Skeletal muscle satellite cell (primary cell): Measurements from ENCODE around the gene CDK10.

Experiments used
- H3K27me3 ChIP-seq: 2 replicates; pipeline ENCODE4 v1.7.0; 2013; ENCODE audit warnings: low read length; ENCODE audit not compliant: control insufficient read depth, insufficient read depth
- H3K36me3 ChIP-seq: 2 replicates; pipeline ENCODE4 v1.7.0; 2013; ENCODE audit warnings: mild to moderate bottlenecking, control low read depth, low read length; ENCODE audit not compliant: insufficient read depth
- H3K4me1 ChIP-seq: 2 replicates; pipeline ENCODE4 v1.7.0; 2013; ENCODE audit warnings: low read length; ENCODE audit not compliant: control insufficient read depth, insufficient read depth
- H3K4me2 ChIP-seq: 2 replicates; pipeline ENCODE4 v1.7.0; 2013; ENCODE audit warnings: mild to moderate bottlenecking, low read length
- H3K4me3 ChIP-seq: 2 replicates; pipeline ENCODE4 v1.7.0; 2013; ENCODE audit warnings: low read length
- H3K9ac ChIP-seq: 2 replicates; pipeline ENCODE4 v1.7.0; 2013; ENCODE audit warnings: mild to moderate bottlenecking, low read depth, low read length, moderate library complexity
- H3K9me3 ChIP-seq: replicated peaks from 2 replicates; pipeline ENCODE4 v1.7.0; 2013; ENCODE audit warnings: mild to moderate bottlenecking, control low read depth, low read length

The CDK10 gene

DNA sequence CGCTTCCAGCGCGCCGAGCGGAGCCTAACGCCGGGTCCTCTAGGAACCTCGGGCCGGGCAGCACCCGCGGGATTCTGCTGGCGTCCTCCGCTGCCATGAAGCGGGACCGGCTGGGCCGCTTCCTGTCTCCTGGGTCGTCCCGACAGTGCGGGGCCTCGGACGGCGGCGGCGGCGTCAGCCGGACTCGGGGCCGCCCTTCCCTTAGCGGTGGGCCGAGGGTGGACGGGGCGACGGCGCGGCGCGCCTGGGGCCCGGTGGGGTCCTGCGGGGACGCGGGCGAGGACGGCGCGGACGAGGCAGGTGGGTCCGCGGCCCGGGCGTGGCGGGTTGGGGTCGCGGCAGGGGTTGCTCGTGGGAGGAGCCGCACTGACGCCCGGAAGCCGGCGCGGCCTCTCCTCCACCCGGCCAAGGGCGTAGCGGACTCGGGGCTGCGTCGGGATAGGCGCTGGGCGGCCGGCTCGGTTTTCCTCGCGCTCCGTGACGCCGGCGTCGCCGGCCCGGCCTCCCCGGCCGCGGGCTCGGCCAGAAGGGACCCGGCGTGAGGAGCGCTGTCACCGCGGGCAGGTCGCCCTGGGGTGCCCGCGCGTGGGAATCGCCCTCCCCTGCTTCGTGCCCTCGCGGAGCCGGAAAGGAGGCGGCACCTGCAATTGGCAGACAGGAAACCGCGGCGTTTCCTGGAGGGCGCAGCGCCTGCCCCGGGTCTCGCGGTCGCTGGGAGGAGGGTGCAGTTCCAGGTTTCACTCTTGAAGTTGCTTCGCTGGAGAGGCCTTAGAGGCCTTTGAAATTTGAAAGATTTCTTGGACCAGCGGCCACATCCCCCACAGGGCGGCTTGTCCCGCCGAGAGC, 35.3 kb downstream of the CDK10 start:
- Histone ChIP-seq H3K4me3 (peak overlapping the region; percentile 84), H3K27me3 (no peaks in the 10 kb centered on the region), H3K36me3 (peaks cover 24% of the 10 kb centered on the region), H3K4me1 (peaks cover 42% of the 10 kb centered on the region), H3K9ac (peak overlapping the region; percentile 91), H3K9me3 (no peaks in the 10 kb centered on the region), H3K4me2 (peak overlapping the region; percentile 79)

DNA sequence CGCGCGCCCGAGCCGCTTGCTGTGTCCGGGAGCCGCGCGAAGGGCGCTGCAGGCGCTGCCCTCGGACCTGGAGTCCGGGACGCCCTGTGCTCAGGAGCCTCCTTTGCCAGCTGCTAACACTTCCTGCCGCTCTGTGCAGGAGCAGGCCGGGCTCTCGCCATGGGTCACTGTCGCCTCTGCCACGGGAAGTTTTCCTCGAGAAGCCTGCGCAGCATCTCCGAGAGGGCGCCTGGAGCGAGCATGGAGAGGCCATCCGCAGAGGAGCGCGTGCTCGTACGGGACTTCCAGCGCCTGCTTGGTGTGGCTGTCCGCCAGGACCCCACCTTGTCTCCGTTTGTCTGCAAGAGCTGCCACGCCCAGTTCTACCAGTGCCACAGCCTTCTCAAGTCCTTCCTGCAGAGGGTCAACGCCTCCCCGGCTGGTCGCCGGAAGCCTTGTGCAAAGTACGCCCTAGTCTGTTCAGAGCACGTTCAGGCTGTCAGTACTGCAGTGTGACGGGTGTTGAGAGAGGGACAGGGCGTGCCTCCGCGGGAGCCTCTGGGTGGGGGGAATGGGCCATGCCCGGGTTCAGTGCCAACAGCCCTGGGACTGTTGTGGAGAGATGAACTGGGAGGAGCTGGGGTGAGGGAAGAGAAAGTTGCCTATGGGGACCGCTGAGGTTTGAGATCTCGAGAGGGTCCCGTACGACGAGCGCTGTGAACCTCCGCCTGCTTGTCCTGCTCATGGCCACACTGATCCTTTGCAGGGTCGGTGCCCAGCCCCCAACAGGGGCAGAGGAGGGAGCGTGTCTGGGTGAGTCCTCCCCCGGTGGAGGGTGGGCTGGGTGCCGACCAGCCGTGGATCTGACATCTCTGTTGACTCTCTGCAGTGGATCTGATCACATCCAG, 36.1 kb downstream of the CDK10 start:
- Histone ChIP-seq H3K4me1 (peaks cover 42% of the 10 kb centered on the region), H3K9me3 (no peaks in the 10 kb centered on the region), H3K4me3 (peak overlapping the region; percentile 84), H3K9ac (peak overlapping the region; percentile 91), H3K36me3 (peaks cover 32% of the 10 kb centered on the region), H3K27me3 (no peaks in the 10 kb centered on the region), H3K4me2 (peak overlapping the region; percentile 79)

DNA sequence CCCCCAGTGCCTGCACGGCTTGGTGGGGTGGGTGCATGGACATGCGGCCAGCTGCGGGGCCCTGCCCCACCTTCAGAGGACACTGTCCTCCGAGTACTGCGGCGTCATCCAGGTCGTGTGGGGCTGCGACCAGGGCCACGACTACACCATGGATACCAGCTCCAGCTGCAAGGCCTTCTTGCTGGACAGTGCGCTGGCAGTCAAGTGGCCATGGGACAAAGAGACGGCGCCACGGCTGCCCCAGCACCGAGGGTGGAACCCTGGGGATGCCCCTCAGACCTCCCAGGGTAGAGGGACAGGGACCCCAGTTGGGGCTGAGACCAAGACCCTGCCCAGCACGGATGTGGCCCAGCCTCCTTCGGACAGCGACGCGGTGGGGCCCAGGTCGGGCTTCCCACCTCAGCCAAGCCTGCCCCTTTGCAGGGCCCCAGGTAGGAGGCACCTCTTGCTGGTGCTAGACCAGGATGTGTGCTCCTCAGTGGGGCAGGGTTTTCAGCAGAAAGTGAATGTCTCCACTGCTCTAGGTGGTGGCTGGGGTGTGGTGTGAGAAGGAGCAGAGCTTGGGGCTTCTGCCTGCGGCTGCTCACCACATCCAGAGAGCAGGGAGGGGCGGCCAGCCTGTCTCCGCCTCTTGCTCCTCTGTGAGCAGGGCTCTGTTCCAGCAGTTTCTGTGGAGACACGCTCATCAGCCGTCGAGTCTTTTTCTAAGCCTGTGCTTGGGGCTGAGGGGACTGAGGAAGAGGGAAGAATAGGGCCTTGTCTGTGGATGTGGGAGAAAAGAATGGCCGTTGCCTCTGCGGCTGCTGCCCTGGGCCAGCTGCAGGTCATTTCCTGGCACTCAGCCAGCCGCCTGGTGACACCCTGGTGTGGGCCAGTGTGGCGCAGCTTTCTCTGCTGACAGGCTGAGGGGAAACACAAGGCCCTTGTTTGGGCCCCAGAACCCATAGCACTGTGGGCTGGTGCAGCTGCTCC, 37.1 kb downstream of the CDK10 start:
- peaks cover 37% of the 10 kb centered on the region for H3K36me3 ChIP-seq

DNA sequence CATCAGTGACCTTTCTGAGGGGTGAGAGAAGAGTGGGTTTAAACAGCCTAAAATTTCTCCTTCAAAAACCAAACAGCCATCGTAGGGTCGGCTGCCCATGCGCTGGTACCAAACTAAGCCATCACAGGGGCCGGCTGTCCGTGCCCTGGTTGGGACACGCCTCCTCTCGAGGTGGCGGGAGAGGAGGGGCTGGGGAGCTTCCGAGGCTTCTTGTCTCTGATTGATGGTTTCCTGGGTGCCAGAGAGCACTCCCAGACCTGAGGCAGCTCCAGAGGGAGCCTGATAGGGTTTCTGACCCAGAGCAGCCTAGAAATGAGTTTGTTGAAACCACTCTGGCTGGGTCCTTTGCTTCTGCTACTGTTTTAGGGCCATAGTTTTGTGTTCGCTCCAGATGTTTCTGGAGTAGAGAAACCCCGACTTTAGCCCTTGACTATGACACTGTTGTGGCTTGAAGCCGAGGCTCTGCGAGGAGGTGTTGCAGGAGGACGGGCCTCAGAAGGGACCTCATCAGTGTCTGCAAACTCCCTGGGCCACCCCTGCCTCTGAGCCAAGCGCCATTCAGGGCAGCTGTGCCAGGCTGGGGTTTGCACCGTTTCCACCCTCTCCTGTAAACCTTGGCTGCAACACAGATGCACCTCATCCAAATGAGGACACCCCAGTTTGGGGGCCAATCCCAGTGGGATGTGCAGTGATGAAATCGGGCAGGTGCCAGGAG, 41.1 kb downstream of the CDK10 start:
- Histone ChIP-seq H3K4me1 (peaks cover 17% of the 10 kb centered on the region), H3K9ac (no peak overlapping the region), H3K4me3 (no peak overlapping the region), H3K9me3 (no peaks in the 10 kb centered on the region), H3K4me2 (no peak overlapping the region), H3K27me3 (no peaks in the 10 kb centered on the region), H3K36me3 (peaks cover 70% of the 10 kb centered on the region)

More for the DNA sequence above, 37.1 kb downstream of the CDK10 start:
- H3K9me3 ChIP-seq, result no peaks in the 10 kb centered on the region
- H3K4me3 ChIP-seq, result peak overlapping the region; percentile 84
- H3K4me2 ChIP-seq, result peak overlapping the region; percentile 79
- H3K27me3 ChIP-seq, result no peaks in the 10 kb centered on the region
- no peak overlapping the region for H3K9ac ChIP-seq
- peaks cover 35% of the 10 kb centered on the region for H3K4me1 ChIP-seq

DNA sequence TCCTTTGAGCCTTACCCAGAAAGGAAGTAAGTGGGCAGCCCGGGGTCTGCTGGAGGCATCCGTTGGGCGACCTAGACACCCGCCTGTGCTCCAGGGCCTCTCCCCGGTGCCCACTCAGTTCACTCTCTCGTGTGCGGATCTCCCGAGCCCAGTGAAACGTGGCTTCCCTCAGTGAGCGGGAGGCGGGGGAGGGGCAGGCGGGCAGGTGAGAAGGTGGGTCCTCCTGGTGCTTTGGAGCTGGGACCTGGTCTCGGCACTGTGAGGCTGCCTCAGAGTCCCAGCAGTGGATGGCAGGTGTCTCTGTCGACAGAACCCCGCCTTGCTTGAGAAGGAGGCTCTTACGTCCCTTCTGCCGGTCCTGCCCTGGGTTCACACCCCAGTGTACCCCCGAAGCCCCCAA, 42.8 kb downstream of the CDK10 start:
- Histone ChIP-seq H3K9ac (no peak overlapping the region), H3K4me3 (no peak overlapping the region), H3K36me3 (peaks cover 67% of the 10 kb centered on the region), H3K9me3 (no peaks in the 10 kb centered on the region), H3K4me1 (peaks cover under 1% of the 10 kb centered on the region), H3K4me2 (no peak overlapping the region), H3K27me3 (no peaks in the 10 kb centered on the region)

DNA sequence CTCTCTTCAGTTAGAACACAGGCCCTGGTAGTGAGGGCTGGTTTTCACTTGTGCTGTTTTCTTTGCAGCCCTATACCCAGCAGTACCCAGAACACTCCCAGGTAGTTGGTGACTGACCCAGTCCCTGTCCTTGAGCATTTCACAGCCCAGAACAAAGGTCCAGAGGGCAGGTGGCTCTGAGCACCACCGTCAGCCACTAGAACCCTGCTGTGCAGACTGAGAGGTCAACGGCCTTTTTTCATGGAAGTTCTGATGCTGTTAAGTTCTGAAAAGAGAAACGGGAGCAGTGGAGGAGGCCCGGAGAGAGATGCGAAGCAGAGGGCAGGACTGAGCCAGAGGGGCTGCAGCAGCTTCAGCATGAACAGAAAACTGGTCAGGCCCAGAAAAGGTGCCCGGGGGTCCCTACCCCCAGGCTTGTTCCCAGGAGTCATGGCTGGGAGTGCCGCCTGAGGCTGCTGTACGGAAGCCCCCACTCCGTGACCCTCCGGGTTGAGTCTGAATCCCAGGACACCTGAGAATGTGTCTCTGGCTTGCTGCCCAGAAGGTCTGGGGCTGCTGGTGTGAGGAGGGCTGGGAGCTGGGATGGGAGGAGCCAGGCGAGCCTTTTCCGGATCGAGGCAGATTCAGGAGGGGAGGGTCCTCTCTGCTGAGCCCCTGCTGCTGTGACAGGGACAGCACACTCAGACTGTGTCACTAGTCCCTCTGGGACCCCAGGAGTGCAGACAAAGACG, 43.5 kb downstream of the CDK10 start:
- Histone ChIP-seq H3K4me2 (no peak overlapping the region), H3K27me3 (no peaks in the 10 kb centered on the region), H3K4me3 (no peak overlapping the region), H3K36me3 (peaks cover 67% of the 10 kb centered on the region), H3K9ac (no peak overlapping the region), H3K4me1 (no peaks in the 10 kb centered on the region), H3K9me3 (no peaks in the 10 kb centered on the region)

DNA sequence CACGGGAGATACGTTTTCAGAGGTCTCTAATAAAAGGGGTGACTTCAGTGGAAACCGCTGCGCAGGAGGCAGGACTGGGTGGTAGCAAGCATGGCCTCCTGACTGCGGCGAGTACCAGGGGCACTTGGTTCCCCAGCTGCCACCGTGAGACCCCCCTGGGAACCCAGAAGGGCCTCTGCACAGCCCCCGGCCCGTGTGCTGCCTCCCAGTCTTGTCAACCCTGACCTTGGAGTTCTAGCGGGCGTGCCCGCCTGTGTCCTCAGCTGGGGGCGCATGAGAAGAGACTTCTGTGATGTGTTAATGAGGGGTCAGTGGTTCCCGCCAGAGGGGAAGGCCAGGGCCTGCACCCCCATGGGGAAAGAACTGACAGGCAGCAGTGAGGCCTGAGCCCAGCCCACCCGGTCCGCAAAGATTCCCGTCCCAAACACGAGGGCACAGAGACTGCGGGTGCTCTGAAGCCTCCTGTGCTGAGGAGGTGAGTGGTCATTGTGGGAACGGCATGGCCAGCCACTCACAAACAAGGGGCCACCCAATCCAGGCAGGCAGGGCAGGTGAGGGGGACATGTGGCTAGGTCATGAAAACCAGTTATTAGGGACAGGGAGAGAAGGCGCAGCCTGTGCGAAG, 44.2 kb downstream of the CDK10 start:
- Histone ChIP-seq H3K4me1 (no peaks in the 10 kb centered on the region), H3K9ac (no peak overlapping the region), H3K9me3 (no peaks in the 10 kb centered on the region), H3K36me3 (peaks cover 74% of the 10 kb centered on the region), H3K4me2 (no peak overlapping the region), H3K27me3 (no peaks in the 10 kb centered on the region), H3K4me3 (no peak overlapping the region)

DNA sequence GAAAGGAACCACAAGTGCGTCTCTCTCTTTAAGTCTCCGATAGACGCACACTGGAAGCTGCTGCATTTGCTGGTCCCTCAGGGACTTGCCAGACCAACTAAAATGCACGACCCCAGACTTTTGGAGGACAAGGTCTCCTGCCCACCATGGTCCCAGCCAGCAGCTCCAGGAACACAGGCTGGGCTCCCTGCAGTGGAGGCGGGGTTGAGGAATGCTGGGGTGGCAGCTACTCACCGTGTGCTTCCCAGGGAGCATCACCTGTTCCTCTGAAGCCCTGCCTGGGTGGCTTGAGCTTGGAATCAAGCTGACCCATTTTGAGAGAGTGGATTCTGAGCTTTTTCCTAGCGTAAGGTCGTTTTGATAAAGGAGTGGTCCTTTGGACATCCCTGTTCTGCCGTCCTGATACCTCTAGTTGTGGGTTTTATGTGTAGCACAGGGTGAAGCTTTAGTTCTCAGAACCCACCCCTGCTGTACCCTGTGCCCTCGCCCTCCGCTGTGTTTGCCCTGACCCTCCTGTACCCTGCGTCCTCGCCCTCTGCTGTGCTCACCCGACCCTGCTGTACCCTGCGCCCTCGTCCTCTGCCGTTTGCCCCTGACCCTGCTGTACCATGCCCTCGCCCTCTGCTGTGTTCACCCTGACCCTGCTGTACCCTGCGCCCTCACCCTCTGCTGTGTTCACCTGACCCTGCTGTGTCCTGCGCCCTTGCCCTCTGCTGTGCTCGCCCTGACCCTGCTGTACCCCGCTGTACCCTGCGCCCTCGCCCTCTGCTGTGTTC, 45.8 kb downstream of the CDK10 start:
- H3K9ac ChIP-seq, result no peak overlapping the region
- H3K4me2 ChIP-seq, result no peak overlapping the region
- H3K36me3 ChIP-seq, result peaks cover 75% of the 10 kb centered on the region
- H3K27me3 ChIP-seq, result no peaks in the 10 kb centered on the region
- no peaks in the 10 kb centered on the region for H3K9me3 ChIP-seq
- H3K4me3 ChIP-seq, result no peak overlapping the region
- H3K4me1 ChIP-seq, result no peaks in the 10 kb centered on the region

DNA sequence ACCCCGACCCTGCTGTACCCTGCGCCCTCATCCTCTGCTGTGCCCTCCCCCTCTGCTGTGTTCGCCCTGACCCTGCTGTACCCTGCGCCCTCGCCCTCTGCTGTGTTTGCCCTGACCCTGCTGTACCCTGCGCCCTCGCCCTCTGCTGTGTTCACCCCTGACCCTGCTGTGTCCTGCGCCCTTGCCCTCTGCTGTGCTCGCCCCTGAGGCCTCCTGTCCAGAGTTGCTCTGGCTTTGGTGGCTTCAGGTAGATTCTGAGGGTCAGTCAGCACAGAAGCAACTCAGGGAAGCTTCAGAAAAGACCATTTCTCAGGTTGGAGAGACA, 46.4 kb downstream of the CDK10 start:
- no peaks in the 10 kb centered on the region for H3K4me1 ChIP-seq
- H3K4me3 ChIP-seq, result no peak overlapping the region
- H3K9ac ChIP-seq, result no peak overlapping the region
- no peak overlapping the region for H3K4me2 ChIP-seq
- peaks cover 75% of the 10 kb centered on the region for H3K36me3 ChIP-seq
- no peaks in the 10 kb centered on the region for H3K27me3 ChIP-seq
- H3K9me3 ChIP-seq, result no peaks in the 10 kb centered on the region
